H1 (cell line): ENCODE results near the gene DLG5. TPM values are rescaled to one million over a fixed set of nuclear protein-coding genes. Genes with fewer than 3 reads are reported as not detected.

Source experiments
- CTCF ChIA-PET: fragments of 300-600 bp; sonication (Branson Sonifier 250); formaldehyde crosslinking; loops from one replicate; lab custom pipeline; 2021; ENCODE audit not compliant: partially characterized antibody; lab: Charles Lee
- POLR2A ChIA-PET: fragments of 300-600 bp; sonication (Branson Sonifier 250); formaldehyde crosslinking; loops from one replicate; lab custom pipeline; 2021; ENCODE audit warnings: inconsistent platforms; ENCODE audit not compliant: partially characterized antibody; lab: Charles Lee
- DNase-seq, 2 experiments: peaks; one replicate each; pipeline versions ENCODE4 v3.0.0 to v3.0.0-alpha.2; 2010 to 2022; ENCODE audit warnings: low spot score in 2 of 2, low read depth in 1 of 2, mixed read lengths in 1 of 2
- FAIRE-seq: peaks from 2 replicates; lab custom pipeline; 2011; peaks lifted over from hg19 to GRCh38; lab: Jason Lieb, UNC
- H2AFZ ChIP-seq: 2 replicates; pipeline ENCODE4 v1.8.1; 2012; ENCODE audit warnings: low read length, inconsistent platforms
- H2AK5ac ChIP-seq: 2 replicates; pipeline ENCODE4 v1.6.1; 2013; ENCODE audit warnings: low read depth, low read length
- H2BK120ac ChIP-seq: replicated peaks from 2 replicates; pipeline ENCODE3; 2013; ENCODE audit warnings: low read depth, low read length, inconsistent platforms
- H2BK12ac ChIP-seq: 2 replicates; pipeline ENCODE4 v1.6.1; 2013; ENCODE audit warnings: low read depth, low read length
- H2BK15ac ChIP-seq: 2 replicates; pipeline ENCODE4 v1.6.1; 2013; ENCODE audit warnings: low read length
- H2BK20ac ChIP-seq: 2 replicates; pipeline ENCODE4 v1.6.1; 2013; ENCODE audit warnings: low read length
- H2BK5ac ChIP-seq: 2 replicates; pipeline ENCODE4 v1.6.1; 2013; ENCODE audit warnings: low read depth, low read length
- H3K14ac ChIP-seq: 2 replicates; pipeline ENCODE4 v1.6.1; 2013; ENCODE audit warnings: inconsistent platforms; ENCODE audit not compliant: insufficient read length
- H3K18ac ChIP-seq: 2 replicates; pipeline ENCODE4 v1.6.1; 2013; ENCODE audit warnings: low read length; ENCODE audit errors: extremely low read depth
- H3K23ac ChIP-seq: 2 replicates; pipeline ENCODE4 v1.6.1; 2013; ENCODE audit warnings: inconsistent platforms; ENCODE audit not compliant: insufficient read length
- H3K23me2 ChIP-seq: 2 replicates; pipeline ENCODE4 v1.6.1; 2013; ENCODE audit warnings: low read depth, low read length
- H3K27ac ChIP-seq: 2 replicates; pipeline ENCODE4 v1.6.1; 2011; ENCODE audit warnings: low read depth, low read length, inconsistent platforms
- H3K27me3 ChIP-seq, 4 experiments: replicated peaks in 1 of 4; 1 replicate in 1 of 4; 2 replicates in 3 of 4; pipeline versions ENCODE4 v1.6.1 to v1.8.1; 2011 to 2013; ENCODE audit warnings: low read length in 3 of 4, mild to moderate bottlenecking in 3 of 4, inconsistent platforms in 2 of 4, mixed read lengths in 2 of 4, moderate library complexity in 1 of 4; ENCODE audit not compliant: control insufficient read depth in 3 of 4, insufficient read depth in 3 of 4; ENCODE audit errors: extremely low read depth in 1 of 4
- H3K36me3 ChIP-seq, 4 experiments: 2 replicates each; pipeline versions ENCODE4 v1.6.1 to v1.8.1; 2011 to 2013; ENCODE audit warnings: mild to moderate bottlenecking in 4 of 4, low read length in 3 of 4, moderate library complexity in 2 of 4, control low read depth in 1 of 4, inconsistent platforms in 1 of 4; ENCODE audit not compliant: insufficient read depth in 4 of 4, control insufficient read depth in 2 of 4
- H3K4ac ChIP-seq: replicated peaks from 2 replicates; pipeline ENCODE3; 2013; ENCODE audit warnings: low read length, low read depth, mixed read lengths, inconsistent platforms; ENCODE audit not compliant: insufficient read length
- H3K4me1 ChIP-seq, 4 experiments: replicated peaks in 1 of 4; 1 replicate in 1 of 4; 2 replicates in 3 of 4; pipeline versions ENCODE4 v1.6.1 to v1.8.1; 2011 to 2013; ENCODE audit warnings: low read length in 3 of 4, inconsistent platforms in 2 of 4, mixed read lengths in 1 of 4; ENCODE audit not compliant: insufficient read depth in 4 of 4, control insufficient read depth in 3 of 4
- H3K4me2 ChIP-seq, 2 experiments: 2 replicates each; pipeline versions ENCODE4 v1.6.1 to v1.8.1; 2011 to 2013; ENCODE audit warnings: low read depth in 2 of 2, low read length in 2 of 2, control low read depth in 1 of 2, inconsistent platforms in 1 of 2, mild to moderate bottlenecking in 1 of 2; ENCODE audit not compliant: insufficient read depth in 1 of 2
- H3K4me3 ChIP-seq, 4 experiments: fragments of 200-600, 300-600 bp in 1 of 4; sonication (generic), shearing (Covaris generic), sonication (Bioruptor Twin) in 1 of 4; 2 replicates each; pipeline versions ENCODE4 v1.5.1 to v1.8.1; 2011 to 2016; ENCODE audit warnings: low read length in 4 of 4, low read depth in 3 of 4, control low read depth in 2 of 4, inconsistent platforms in 2 of 4, mild to moderate bottlenecking in 2 of 4, mixed read lengths in 1 of 4, moderate library complexity in 1 of 4; ENCODE audit not compliant: insufficient read depth in 2 of 4; ENCODE audit errors: extremely low read depth in 1 of 4
- H3K56ac ChIP-seq: replicated peaks from 2 replicates; pipeline ENCODE3; 2013; ENCODE audit warnings: low read depth, mild to moderate bottlenecking, mixed read lengths, low read length, inconsistent platforms; ENCODE audit not compliant: insufficient read length
- H3K79me1 ChIP-seq: 2 replicates; pipeline ENCODE4 v1.6.1; 2013; ENCODE audit warnings: low read depth, low read length, control low read depth
- H3K79me2 ChIP-seq, 2 experiments: 2 replicates each; pipeline versions ENCODE4 v1.6.1 to v1.8.1; 2012 to 2013; ENCODE audit warnings: low read length in 2 of 2, mild to moderate bottlenecking in 2 of 2, inconsistent platforms in 1 of 2; ENCODE audit not compliant: insufficient read depth in 2 of 2, control insufficient read depth in 1 of 2
- H3K9ac ChIP-seq, 4 experiments: replicated peaks in 1 of 4; 1 replicate in 1 of 4; 2 replicates in 3 of 4; pipeline versions ENCODE4 v1.6.1 to v1.8.1; 2011 to 2013; ENCODE audit warnings: low read depth in 3 of 4, low read length in 3 of 4, control low read depth in 2 of 4, mild to moderate bottlenecking in 2 of 4, moderate library complexity in 2 of 4, inconsistent platforms in 1 of 4; ENCODE audit errors: extremely low read depth in 1 of 4
- H3K9me3 ChIP-seq, 2 experiments: 2 replicates each; pipeline versions ENCODE4 v1.6.1 to v1.8.1; 2012 to 2013; ENCODE audit warnings: mild to moderate bottlenecking in 2 of 2, moderate library complexity in 2 of 2, control low read depth in 1 of 2, inconsistent platforms in 1 of 2, low read depth in 1 of 2, low read length in 1 of 2, mixed read lengths in 1 of 2; ENCODE audit not compliant: insufficient read depth in 2 of 2
- H4K20me1 ChIP-seq, 2 experiments: replicated peaks in 1 of 2; 2 replicates each; pipeline versions ENCODE3 to v1.8.1; 2011 to 2013; ENCODE audit warnings: inconsistent platforms in 2 of 2, low read length in 2 of 2, mild to moderate bottlenecking in 1 of 2; ENCODE audit not compliant: insufficient read depth in 2 of 2, control insufficient read depth in 1 of 2
- H4K5ac ChIP-seq: 2 replicates; pipeline ENCODE4 v1.6.1; 2013; ENCODE audit warnings: low read length, low read depth, mixed read lengths, inconsistent platforms; ENCODE audit not compliant: insufficient read length
- H4K8ac ChIP-seq: 2 replicates; pipeline ENCODE4 v1.8.0; 2013; ENCODE audit warnings: mild to moderate bottlenecking, moderate library complexity, low read length, inconsistent platforms; ENCODE audit not compliant: insufficient read depth; ENCODE audit errors: extremely low read depth
- H4K91ac ChIP-seq: replicated peaks from 2 replicates; pipeline ENCODE3; 2013; ENCODE audit warnings: low read length, mixed read lengths, inconsistent platforms; ENCODE audit not compliant: insufficient read length
- CBX8 ChIP-seq: fragments of 300-800, 300-1000 bp; sonication (generic); IDR thresholded peaks from 2 replicates; pipeline ENCODE4 v1.7.1; 2016; ENCODE audit warnings: low read depth, low read length, borderline replicate concordance
- CTBP2 ChIP-seq: IDR thresholded peaks from 2 replicates; pipeline ENCODE4 v1.7.0; 2011; ENCODE audit warnings: borderline replicate concordance, mild to moderate bottlenecking, moderate library complexity, mixed read lengths, low read length; ENCODE audit not compliant: insufficient read depth, insufficient read length
- CTCF ChIP-seq, 3 experiments: IDR thresholded peaks; 1 replicate in 2 of 3; 2 replicates in 1 of 3; pipeline versions ENCODE4 v1.5.1 to v1.6.1; 2011; ENCODE audit warnings: low read length in 3 of 3, mild to moderate bottlenecking in 3 of 3, inconsistent platforms in 2 of 3, low read depth in 1 of 3, moderate library complexity in 1 of 3; ENCODE audit not compliant: insufficient read depth in 1 of 3; ENCODE audit errors: control extremely low read depth in 1 of 3
- EGR1 ChIP-seq: IDR thresholded peaks from 2 replicates; pipeline ENCODE4 v1.6.1; 2011; ENCODE audit warnings: low read depth, low read length, borderline replicate concordance
- KDM5A ChIP-seq: fragments of 200-600 bp; IDR thresholded peaks from 2 replicates; pipeline ENCODE4 v1.7.1; 2012; ENCODE audit warnings: mild to moderate bottlenecking, low read length, inconsistent platforms, mixed read lengths
- POLR2AphosphoS5 ChIP-seq: IDR thresholded peaks from 2 replicates; pipeline ENCODE4 v1.6.1; 2011; ENCODE audit warnings: low read depth, low read length
- RAD21 ChIP-seq, 2 experiments: IDR thresholded peaks in 1 of 2; conservative IDR thresholded peaks in 1 of 2; 2 replicates each; pipeline ENCODE4 v1.6.1; 2011; ENCODE audit warnings: low read depth in 2 of 2, low read length in 2 of 2, improper control_type of control experiment in 1 of 2, inconsistent platforms in 1 of 2, mild to moderate bottlenecking in 1 of 2, moderate library complexity in 1 of 2
- RNF2 ChIP-seq: fragments of 200-900, 300-1000 bp; sonication (generic); IDR thresholded peaks from 2 replicates; pipeline ENCODE4 v1.7.1; 2016; ENCODE audit warnings: borderline replicate concordance, low read depth, mild to moderate bottlenecking, antibody characterized with exemption, low read length; ENCODE audit not compliant: poor library complexity, severe bottlenecking; ENCODE audit errors: missing control alignments
- RXRA ChIP-seq: IDR thresholded peaks from 2 replicates; pipeline ENCODE4 v1.6.1; 2011; ENCODE audit warnings: low read depth, mild to moderate bottlenecking, low read length, moderate library complexity; ENCODE audit not compliant: insufficient read depth
- TEAD4 ChIP-seq: IDR thresholded peaks from 2 replicates; pipeline ENCODE4 v1.6.1; 2012; ENCODE audit warnings: low read depth, low read length, inconsistent platforms, mixed read lengths
- YY1 ChIP-seq: IDR thresholded peaks from 2 replicates; pipeline ENCODE4 v1.6.1; 2011; ENCODE audit warnings: low read depth, mild to moderate bottlenecking, low read length
- WGBS, 2 experiments: shearing (Covaris generic) in 1 of 2; methylation state at CpG; one replicate each; pipeline versions ENCODE4 v1.1.6 to v1.1.7; 2013 to 2015; ENCODE audit warnings: low lambda C conversion rate in 2 of 2, mixed read lengths in 2 of 2, inconsistent platforms in 1 of 2, low coverage in 1 of 2, missing lambda C conversion rate in 1 of 2; ENCODE audit not compliant: insufficient replicate concordance in 2 of 2, insufficient coverage in 1 of 2, insufficient read length in 1 of 2; ENCODE audit errors: extremely low coverage in 1 of 2, missing lambda C conversion rate in 1 of 2; 5-methylcytosine and 5-hydroxymethylcytosine counted together
- polyA plus RNA-seq, 7 experiments: library from polyadenylated mRNA; depleted of rRNA in 3 of 7; stranded (reverse) in 5 of 7; unstranded in 2 of 7; fragments of >200 nt in 5 of 7; fragments of 200-250 nt in 2 of 7; gene quantifications; 1 replicate in 5 of 7; 2 replicates in 1 of 7; 4 replicates in 1 of 7; pipeline versions ENCODE4 v1.2.1 to v1.2.3, GENCODE V29; 2011 to 2013; ENCODE audit warnings: missing spikeins in 2 of 7, mixed read lengths in 2 of 7
- total RNA-seq: library from RNA; stranded (reverse); fragmentation: NEBNext Ultra II Directional; extraction: Animal tissue kit (Norgen Biotek cat#: 25700); gene quantifications from 2 replicates; pipeline ENCODE4 v1.2.1, GENCODE V29; 2021

DLG5 gene
- total and polyA plus RNA-seq, 2 of the 8 experiments (the other 6 are each of a cell fraction or from before 2014, with no cell fraction given): 15.6 to 71.4 TPM

- peaks cover 3 to 5% (median 4%) of the 10 kb centered on the region in 4 experiments for H3K4me1 ChIP-seq
- H4K5ac ChIP-seq: no peak overlapping the region
- no peak overlapping the region for H2BK15ac ChIP-seq
- no peak overlapping the region for H3K18ac ChIP-seq
- H2BK5ac ChIP-seq: no peak overlapping the region
- H3K9ac ChIP-seq: no peak overlapping the region
- no peak overlapping the region for H3K14ac ChIP-seq
- H3K27ac ChIP-seq: no peak overlapping the region
- H3K56ac ChIP-seq: no peak overlapping the region
- DNase-seq (no peak), FAIRE-seq (no peak)
- no peak overlapping the region for H2BK120ac ChIP-seq
- H3K27me3 ChIP-seq: no peaks in the 10 kb centered on the region
- no peaks in the 10 kb centered on the region for H3K79me2 ChIP-seq
- 90% methylated on average over 6 of the region's 6 CpGs; no CpG with 5 or more reads in 1 of the 2 experiments for WGBS, 2 experiments
- H4K20me1 ChIP-seq: peaks cover 0 to 2% of the 10 kb centered on the region in 2 experiments
- H2AFZ ChIP-seq: no peak overlapping the region
- no peak overlapping the region for H3K4ac ChIP-seq
- H3K23me2 ChIP-seq: no peaks in the 10 kb centered on the region
- H3K79me1 ChIP-seq: peaks cover 2% of the 10 kb centered on the region; the same call in 1 of the 2 replicates
- H4K8ac ChIP-seq: no peak overlapping the region
- H3K9me3 ChIP-seq: no peaks in the 10 kb centered on the region
- no peak overlapping the region for H2BK12ac ChIP-seq
- no peak overlapping the region for H2AK5ac ChIP-seq
- ChIA-PET POLR2A (no interaction called here), CTCF (interaction anchor here (1.2 kb wide), 1 partner anchor 150 kb away, joined by 3 read pairs; no protein-coding TSS in a partner anchor)
- H2BK20ac ChIP-seq: no peak overlapping the region
- H3K4me2 ChIP-seq: no peak overlapping the region
- H3K36me3 ChIP-seq: peaks cover 15 to 32% (median 26%) of the 10 kb centered on the region in 4 experiments; a peak in 7 of 8 replicates
- H4K91ac ChIP-seq: no peak overlapping the region
- H3K4me3 ChIP-seq: no peak overlapping the region
- no peak overlapping the region for H3K23ac ChIP-seq
- TF ChIP-seq CBX8 (no peak), RNF2 (no peak), RXRA (no peak), TEAD4 (no peak), EGR1 (no peak), RAD21 (IDR thresholded peaks at IDR 0.05 in 1 of 2, conservative IDR thresholded peaks at IDR 0.05 in 1 of 2; ENCODE audit: low read depth in 2 of 2, low read length in 2 of 2) (no peak), YY1 (no peak), KDM5A (no peak), CTBP2 (no peak), CTCF (IDR thresholded peaks at IDR 0.05; ENCODE audit: control extremely low read depth in 1 of 3, insufficient read depth in 1 of 3, low read depth in 1 of 3, low read length in 3 of 3) (no peak), POLR2AphosphoS5 (no peak)
These were observed 93.3 kb downstream of the DLG5 start for GRCh38 chr10:77833225-77833624.
